ENCODE data around the gene NACC2. TPM values are rescaled to one million over a fixed set of nuclear protein-coding genes. Genes with fewer than 3 reads are reported as not detected.
A peak's percentile ranks its signal among the peaks of the same experiment; 100 is the strongest.
"Not testable (repeated sequence)": the region's sequence is repeated elsewhere in the genome, so short reads cannot be mapped to it uniquely, and the experiment has no call there.

Gene NACC2
- total RNA-seq, 4 donors from 2014 or later: 22.9 to 37.6 (median 24.8) TPM

DNA sequence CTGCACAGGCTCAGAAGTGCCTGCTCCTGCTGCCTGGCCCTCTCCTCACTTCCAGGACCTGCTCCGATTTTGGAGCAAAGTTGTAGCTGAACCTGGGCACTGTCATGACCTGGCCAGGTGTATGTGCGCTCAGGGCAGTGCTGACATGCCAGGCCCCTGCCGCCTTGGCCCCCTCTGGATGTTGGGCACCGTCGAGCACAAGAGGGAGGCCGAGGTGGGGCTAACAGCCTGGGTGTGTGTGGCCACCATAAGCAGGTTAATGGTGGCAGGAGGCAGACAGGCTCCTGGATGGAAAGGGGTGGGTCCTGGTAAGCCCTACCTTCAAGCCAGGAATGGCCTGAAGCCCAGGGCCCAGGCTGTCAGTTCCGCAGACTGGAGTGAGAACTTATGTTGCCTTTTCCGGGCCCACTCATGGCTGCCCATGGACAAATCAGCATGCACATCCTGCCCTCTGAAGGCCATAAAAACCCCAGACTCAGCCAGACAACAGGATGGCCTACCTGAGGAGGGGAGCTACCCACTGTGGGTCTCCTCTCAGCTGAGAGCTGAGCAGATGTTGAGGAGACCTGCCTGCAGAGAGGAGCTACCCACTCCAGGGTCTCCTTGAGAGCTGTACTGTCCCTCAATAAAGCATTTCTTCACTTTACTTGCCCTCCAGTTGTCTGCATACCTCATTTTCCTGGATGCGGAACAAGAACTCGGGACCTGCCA, 66.2 kb downstream of the NACC2 start:
- DNase-seq (ENCODE audit: low spot score): no peak
- TF ChIP-seq, protein P1, sequence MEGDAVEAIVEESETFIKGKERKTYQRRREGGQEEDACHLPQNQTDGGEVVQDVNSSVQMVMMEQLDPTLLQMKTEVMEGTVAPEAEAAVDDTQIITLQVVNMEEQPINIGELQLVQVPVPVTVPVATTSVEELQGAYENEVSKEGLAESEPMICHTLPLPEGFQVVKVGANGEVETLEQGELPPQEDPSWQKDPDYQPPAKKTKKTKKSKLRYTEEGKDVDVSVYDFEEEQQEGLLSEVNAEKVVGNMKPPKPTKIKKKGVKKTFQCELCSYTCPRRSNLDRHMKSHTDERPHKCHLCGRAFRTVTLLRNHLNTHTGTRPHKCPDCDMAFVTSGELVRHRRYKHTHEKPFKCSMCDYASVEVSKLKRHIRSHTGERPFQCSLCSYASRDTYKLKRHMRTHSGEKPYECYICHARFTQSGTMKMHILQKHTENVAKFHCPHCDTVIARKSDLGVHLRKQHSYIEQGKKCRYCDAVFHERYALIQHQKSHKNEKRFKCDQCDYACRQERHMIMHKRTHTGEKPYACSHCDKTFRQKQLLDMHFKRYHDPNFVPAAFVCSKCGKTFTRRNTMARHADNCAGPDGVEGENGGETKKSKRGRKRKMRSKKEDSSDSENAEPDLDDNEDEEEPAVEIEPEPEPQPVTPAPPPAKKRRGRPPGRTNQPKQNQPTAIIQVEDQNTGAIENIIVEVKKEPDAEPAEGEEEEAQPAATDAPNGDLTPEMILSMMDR (IDR thresholded peaks at IDR 0.05): no peak
- no peak for ATAC-seq (ENCODE audit: low FRiP score)

DNA sequence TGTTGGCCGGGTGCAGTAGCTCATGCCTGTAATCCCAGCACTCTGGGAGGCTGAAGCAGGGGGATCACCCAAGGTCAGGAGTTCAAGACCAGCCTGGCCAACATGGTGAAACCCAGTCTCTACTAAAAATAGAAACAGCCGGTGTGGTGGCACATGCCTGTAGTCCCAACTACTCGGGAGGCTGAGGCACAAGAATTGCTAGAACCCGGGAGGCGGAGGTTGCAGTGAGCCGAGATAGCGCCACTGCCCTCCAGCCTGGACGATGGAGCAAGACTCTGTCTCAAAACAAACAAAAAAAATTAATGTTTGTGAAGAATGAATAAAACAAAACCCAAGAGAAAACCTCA, 68.2 kb downstream of the NACC2 start:
- not testable (repeated sequence) for ATAC-seq (ENCODE audit: low FRiP score); DNase-seq (ENCODE audit: low spot score)

DNA sequence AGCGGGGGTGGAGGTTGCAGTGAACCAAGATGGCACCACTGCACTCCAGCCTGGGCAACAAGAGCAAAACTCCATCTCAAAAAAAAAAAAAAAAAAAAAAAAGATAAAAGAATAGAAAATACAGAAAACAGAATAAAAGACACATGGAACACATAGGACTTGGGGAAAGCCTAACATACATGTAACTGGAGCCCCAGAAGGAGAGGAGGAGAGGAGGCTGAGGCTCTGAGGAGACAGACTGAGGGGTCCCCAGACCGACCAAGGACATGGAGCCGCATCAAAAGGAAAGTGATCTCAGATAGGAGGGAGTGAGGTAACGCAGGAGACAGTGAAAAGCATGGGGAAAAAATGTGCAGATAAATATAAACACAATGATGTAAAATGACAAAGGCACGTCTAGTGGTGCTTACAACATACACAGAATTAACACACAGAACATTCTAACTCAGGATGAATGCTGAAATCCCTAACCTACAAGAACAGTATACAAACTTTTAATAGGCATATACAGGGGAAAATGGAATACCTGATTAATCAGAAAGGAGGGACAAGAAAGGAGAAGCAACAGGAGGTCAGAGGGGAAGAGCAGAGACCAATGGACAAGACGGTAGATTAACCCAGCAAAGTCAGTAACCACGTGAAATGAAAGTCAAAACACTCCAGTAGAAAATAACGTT, 68.7 kb downstream of the NACC2 start:
- ATAC-seq (ENCODE audit: low FRiP score): no peak
- DNase-seq (ENCODE audit: low spot score): no peak
- TF ChIP-seq, protein P1 (IDR thresholded peaks at IDR 0.05): no peak

DNA sequence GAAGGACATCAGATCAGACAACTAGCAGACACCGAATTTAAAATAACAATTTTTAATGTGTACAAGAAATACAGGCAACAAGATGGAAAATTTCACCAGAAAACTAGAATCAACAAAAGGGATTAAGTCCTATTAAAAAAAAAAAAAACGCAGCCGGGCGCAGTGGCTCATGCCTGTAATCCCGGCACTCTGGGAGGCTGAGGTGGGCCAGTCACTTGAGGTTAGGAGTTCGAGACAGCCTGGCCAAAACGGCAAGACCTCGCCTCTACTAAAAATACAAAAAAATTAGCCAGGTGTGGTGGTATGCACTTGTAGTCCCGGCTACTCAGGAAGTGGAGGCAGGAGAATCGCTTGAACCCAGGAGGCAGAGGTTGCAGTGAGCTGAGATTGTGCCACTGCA, 69.6 kb downstream of the NACC2 start:
- ATAC-seq (ENCODE audit: low FRiP score) (no peak), DNase-seq (ENCODE audit: low spot score) (no peak)
- TF ChIP-seq, protein P1 (IDR thresholded peaks at IDR 0.05): no peak

DNA sequence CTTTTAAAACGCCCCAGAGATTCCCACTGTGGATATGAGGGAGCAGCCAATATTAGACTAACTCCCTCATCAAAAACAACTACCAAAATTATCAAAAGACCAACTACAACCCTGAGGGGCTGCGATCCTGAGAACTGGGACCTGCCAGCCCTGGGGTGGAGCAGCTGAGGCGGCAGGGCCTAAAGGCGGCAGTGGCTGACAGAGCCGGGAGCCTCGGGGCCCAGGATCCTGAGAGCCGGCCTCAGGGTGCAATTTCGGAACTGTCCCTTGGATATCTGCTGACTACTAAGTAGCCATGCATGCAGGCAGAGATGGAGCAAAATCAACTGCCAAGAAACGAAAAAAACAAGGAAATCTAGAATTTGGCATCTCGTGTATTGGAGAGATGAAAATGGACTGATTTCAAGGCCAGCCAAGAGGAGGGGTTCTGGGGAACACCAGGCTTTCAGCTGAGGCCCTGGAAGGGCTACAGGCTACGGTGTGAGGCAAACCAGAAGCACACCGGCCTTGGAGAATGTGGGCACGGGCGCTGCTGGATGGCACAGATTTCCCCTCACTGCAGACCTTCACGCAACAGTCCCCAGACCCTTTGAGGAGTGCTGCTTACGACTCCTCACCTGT, 70.3 kb downstream of the NACC2 start:
- DNase-seq (ENCODE audit: low spot score) (no peak), ATAC-seq (ENCODE audit: low FRiP score) (no peak)
- TF ChIP-seq, protein P1 (IDR thresholded peaks at IDR 0.05): no peak

DNA sequence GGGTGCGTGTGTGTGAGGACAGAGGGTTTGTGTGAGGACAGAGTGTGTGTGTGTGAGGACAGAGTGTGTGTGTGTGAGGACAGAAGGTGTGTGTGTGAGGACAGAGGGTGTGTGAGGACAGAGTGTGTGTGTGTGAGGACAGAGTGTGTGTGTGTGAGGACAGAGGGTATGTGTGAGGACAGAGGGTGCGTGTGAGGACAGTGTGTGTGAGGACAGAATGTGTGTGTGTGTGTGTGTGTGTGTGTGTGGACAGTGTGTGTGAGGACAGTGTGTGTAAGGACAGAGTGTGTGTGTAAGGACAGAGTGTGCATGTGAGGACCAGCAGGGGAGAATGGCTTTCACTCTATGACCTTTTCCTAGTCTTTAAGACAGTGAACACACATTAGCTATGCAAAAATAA, 70.8 kb downstream of the NACC2 start:
- no peak for ATAC-seq (ENCODE audit: low FRiP score)
- no peak for DNase-seq (ENCODE audit: low spot score)
- TF ChIP-seq, protein P1 (IDR thresholded peaks at IDR 0.05): no peak

DNA sequence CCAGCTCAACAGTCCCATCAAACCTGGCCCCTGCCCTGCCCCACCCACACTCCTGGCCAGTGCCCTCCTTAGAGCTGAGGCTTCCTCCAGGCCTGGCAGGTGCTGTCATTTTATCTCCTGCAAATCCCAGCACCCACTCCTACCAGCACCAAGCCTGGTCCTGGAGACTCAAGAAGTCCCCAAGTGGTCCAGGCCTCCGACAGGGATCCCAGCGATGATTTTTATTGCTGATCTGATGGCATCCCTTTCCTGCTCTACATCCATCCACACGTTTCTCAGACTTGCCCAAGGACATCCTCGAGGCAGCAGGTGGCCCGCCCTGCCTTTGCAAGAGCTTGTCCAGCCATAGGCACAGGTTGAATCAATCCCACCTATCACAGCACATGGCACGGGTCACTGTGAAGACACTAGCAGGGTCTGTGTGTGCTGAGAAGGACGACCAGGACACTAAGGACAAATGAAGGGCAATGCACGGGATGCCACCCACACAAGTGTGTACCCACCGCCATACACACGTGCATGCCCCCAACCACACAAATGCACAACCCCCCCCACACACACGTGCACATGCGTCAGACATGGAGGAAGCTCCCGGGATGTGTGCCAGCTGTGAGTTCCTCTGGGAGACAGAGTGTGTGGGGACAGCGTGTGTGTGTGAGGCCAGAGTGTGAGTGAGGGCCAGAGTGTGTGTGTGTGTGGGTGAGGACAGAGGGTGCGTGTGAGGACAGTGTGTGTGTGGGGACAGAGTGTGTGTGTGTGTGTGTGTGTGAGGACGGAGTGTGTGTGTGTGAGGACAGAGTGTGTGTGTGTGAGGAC, 71.5 kb downstream of the NACC2 start:
- ATAC-seq (ENCODE audit: low FRiP score): no peak
- DNase-seq (ENCODE audit: low spot score): peak; percentile 44
- TF ChIP-seq, protein P1 (IDR thresholded peaks at IDR 0.05): no peak

All from omental fat pad (tissue), 4 donors.